SH-SY5Y (cell line): ENCODE data around the gene VPS37D.

Source experiments
- GATA2 ChIP-seq: IDR thresholded peaks from 2 replicates; pipeline ENCODE4 v1.6.1; 2011; ENCODE audit warnings: mild to moderate bottlenecking, low read depth, low read length
- GATA3 ChIP-seq: IDR thresholded peaks from 2 replicates; pipeline ENCODE4 v1.6.1; 2011; ENCODE audit warnings: low read depth, mild to moderate bottlenecking, low read length, moderate library complexity

- TF ChIP-seq GATA2 (no peak), GATA3 (no peak)
Observed at GRCh38 chr7:73705551-73705920, 37.9 kb downstream of the VPS37D start.
